DMS153 (cell line): ENCODE data around the gene SH3TC1.

Experiments used
- DNase-seq: peaks from one replicate; lab custom pipeline; 2025; lab: John Stamatoyannopoulos, UW

The SH3TC1 gene

GRCh38 chr4:8263397-8263796, 64.3 kb downstream of the SH3TC1 start:
- no peak for DNase-seq

- DNase-seq = no peak
Measured at GRCh38 chr4:8264106-8264505, 65.0 kb downstream of the SH3TC1 start.

- DNase-seq = no peak
Measured at GRCh38 chr4:8265171-8265929, 66.3 kb downstream of the SH3TC1 start.

GRCh38 chr4:8266088-8266487, 67.0 kb downstream of the SH3TC1 start:
- DNase-seq = no peak

GRCh38 chr4:8266508-8266907, 67.4 kb downstream of the SH3TC1 start:
- no peak for DNase-seq

- no peak for DNase-seq
Measured at GRCh38 chr4:8267077-8267476, 68.0 kb downstream of the SH3TC1 start.

GRCh38 chr4:8268211-8268610, 69.1 kb downstream of the SH3TC1 start:
- DNase-seq = no peak

GRCh38 chr4:8268901-8269534, 69.9 kb downstream of the SH3TC1 start:
- DNase-seq = no peak

GRCh38 chr4:8269535-8270417, 70.7 kb downstream of the SH3TC1 start, which contains the start of gene HTRA3:
TSS of gene HTRA3 (plus strand) at chr4:8269754. CDS start at chr4:8269969, 215 bp downstream.
- DNase-seq = no peak

- DNase-seq = no peak
Measured at GRCh38 chr4:8270418-8270771, 71.3 kb downstream of the SH3TC1 start.

GRCh38 chr4:8270912-8271815, 72.1 kb downstream of the SH3TC1 start:
- no peak for DNase-seq

GRCh38 chr4:8271821-8272220, 72.7 kb downstream of the SH3TC1 start:
- DNase-seq = no peak

GRCh38 chr4:8272472-8273428, 73.7 kb downstream of the SH3TC1 start:
- no peak for DNase-seq

GRCh38 chr4:8273450-8273849, 74.4 kb downstream of the SH3TC1 start:
- DNase-seq = no peak

GRCh38 chr4:8274066-8274652, 75.1 kb downstream of the SH3TC1 start:
- DNase-seq = no peak

- no peak for DNase-seq
Measured at GRCh38 chr4:8274765-8275547, 75.9 kb downstream of the SH3TC1 start.

GRCh38 chr4:8275548-8275910, 76.4 kb downstream of the SH3TC1 start:
- DNase-seq = no peak

- DNase-seq = no peak
Measured at GRCh38 chr4:8276358-8277240, 77.5 kb downstream of the SH3TC1 start.
